H9 (cell line): ENCODE measurements around the gene MYB. TPM values are rescaled to one million over a fixed set of nuclear protein-coding genes. Genes with fewer than 3 reads are reported as not detected.

Experiments
- DNase-seq: peaks from one replicate; pipeline ENCODE4 v3.0.0-alpha.2; 2017
- H2AFZ ChIP-seq: one replicate; pipeline ENCODE4 v1.6.1; 2013; ENCODE audit warnings: mild to moderate bottlenecking, low read length, control low read depth, moderate library complexity
- H2AK5ac ChIP-seq: 2 replicates; pipeline ENCODE4 v1.6.1; 2013; ENCODE audit warnings: low read length, control low read depth, mixed read lengths; ENCODE audit not compliant: insufficient read length
- H2BK120ac ChIP-seq: one replicate; pipeline ENCODE4 v1.6.1; 2013; ENCODE audit warnings: low read depth, mild to moderate bottlenecking, low read length, control low read depth, inconsistent platforms; ENCODE audit not compliant: poor library complexity, severe bottlenecking
- H2BK12ac ChIP-seq: 2 replicates; pipeline ENCODE4 v1.6.1; 2013; ENCODE audit warnings: low read length, control low read depth, mixed read lengths, low read depth; ENCODE audit not compliant: insufficient read length
- H2BK15ac ChIP-seq: 2 replicates; pipeline ENCODE4 v1.6.1; 2013; ENCODE audit warnings: low read depth, low read length, control low read depth
- H2BK20ac ChIP-seq: one replicate; pipeline ENCODE4 v1.6.1; 2013; ENCODE audit warnings: low read depth, mild to moderate bottlenecking, low read length, control low read depth, inconsistent platforms; ENCODE audit not compliant: poor library complexity, severe bottlenecking
- H2BK5ac ChIP-seq: 2 replicates; pipeline ENCODE4 v1.6.1; 2013; ENCODE audit warnings: low read length, control low read depth, mixed read lengths; ENCODE audit not compliant: insufficient read length
- H3K14ac ChIP-seq: 2 replicates; pipeline ENCODE4 v1.6.1; 2013; ENCODE audit warnings: low read length, control low read depth; ENCODE audit not compliant: insufficient read depth
- H3K18ac ChIP-seq: 2 replicates; pipeline ENCODE4 v1.6.1; 2013; ENCODE audit warnings: low read depth, mild to moderate bottlenecking, mixed read lengths, low read length, control low read depth; ENCODE audit not compliant: insufficient read length
- H3K23ac ChIP-seq: 2 replicates; pipeline ENCODE4 v1.6.1; 2013; ENCODE audit warnings: low read length, control low read depth, mixed read lengths, low read depth; ENCODE audit not compliant: insufficient read length
- H3K23me2 ChIP-seq: 2 replicates; pipeline ENCODE4 v1.6.1; 2013; ENCODE audit warnings: low read depth, mild to moderate bottlenecking, mixed read lengths, low read length, control low read depth; ENCODE audit not compliant: insufficient read length, poor library complexity, severe bottlenecking
- H3K27ac ChIP-seq: 2 replicates; pipeline ENCODE4 v1.5.1; 2013; ENCODE audit warnings: low read length, control low read depth, mixed read lengths, low read depth; ENCODE audit not compliant: insufficient read length
- H3K27me3 ChIP-seq: 2 replicates; pipeline ENCODE4 v1.6.1; 2013; ENCODE audit warnings: low read length, control low read depth, inconsistent platforms; ENCODE audit not compliant: insufficient read depth
- H3K4ac ChIP-seq: 2 replicates; pipeline ENCODE4 v1.6.1; 2013; ENCODE audit warnings: low read depth, mild to moderate bottlenecking, control low read depth, inconsistent platforms, low read length, moderate library complexity
- H3K4me1 ChIP-seq: 2 replicates; pipeline ENCODE4 v1.6.1; 2013; ENCODE audit warnings: low read length, control low read depth, inconsistent platforms; ENCODE audit not compliant: insufficient read depth
- H3K4me2 ChIP-seq: 2 replicates; pipeline ENCODE4 v1.6.1; 2013; ENCODE audit warnings: low read length, control low read depth, mixed read lengths; ENCODE audit not compliant: insufficient read length, insufficient read depth
- H3K56ac ChIP-seq: 2 replicates; pipeline ENCODE4 v1.6.1; 2013; ENCODE audit warnings: low read depth, mild to moderate bottlenecking, mixed read lengths, low read length, control low read depth; ENCODE audit not compliant: insufficient read length
- H3K79me1 ChIP-seq: 2 replicates; pipeline ENCODE4 v1.6.1; 2013; ENCODE audit warnings: low read depth, mild to moderate bottlenecking, moderate library complexity, low read length, control low read depth, inconsistent platforms; ENCODE audit not compliant: insufficient read depth, poor library complexity, severe bottlenecking
- H3K79me2 ChIP-seq: 2 replicates; pipeline ENCODE4 v1.6.1; 2013; ENCODE audit warnings: low read length, control low read depth, inconsistent platforms; ENCODE audit not compliant: insufficient read depth
- H3K9ac ChIP-seq: 2 replicates; pipeline ENCODE4 v1.6.1; 2013; ENCODE audit warnings: low read length, control low read depth, mixed read lengths; ENCODE audit not compliant: insufficient read length; ENCODE audit errors: extremely low read depth
- H3K9me3 ChIP-seq: one replicate; pipeline ENCODE4 v1.6.1; 2013; ENCODE audit warnings: low read depth, low read length, inconsistent platforms; ENCODE audit not compliant: control insufficient read depth
- H3T11ph ChIP-seq: one replicate; pipeline ENCODE4 v1.6.1; 2013; ENCODE audit warnings: mild to moderate bottlenecking, low read length, control low read depth, inconsistent platforms
- H4K20me1 ChIP-seq: one replicate; pipeline ENCODE4 v1.6.1; 2013; ENCODE audit not compliant: control insufficient read depth, insufficient read length, insufficient read depth
- H4K5ac ChIP-seq: 2 replicates; pipeline ENCODE4 v1.6.1; 2013; ENCODE audit warnings: low read depth, mild to moderate bottlenecking, mixed read lengths, low read length, control low read depth; ENCODE audit not compliant: insufficient read length
- H4K8ac ChIP-seq: replicated peaks from 2 replicates; pipeline ENCODE4 v1.6.1; 2013; ENCODE audit warnings: low read length, control low read depth, mixed read lengths, low read depth; ENCODE audit not compliant: insufficient read length
- H4K91ac ChIP-seq: 2 replicates; pipeline ENCODE4 v1.6.1; 2013; ENCODE audit warnings: low read depth, mild to moderate bottlenecking, moderate library complexity, mixed read lengths, low read length, control low read depth; ENCODE audit not compliant: insufficient read length
- H3K27ac Mint-ChIP-seq, 3 experiments: 2 replicates in 2 of 3; 3 replicates in 1 of 3; pipeline ENCODE4 v1.8.0; 2020 to 2021; ENCODE audit warnings: mixed read lengths in 3 of 3, mild to moderate bottlenecking in 1 of 3, moderate library complexity in 1 of 3
- H3K27me3 Mint-ChIP-seq: 2 replicates; pipeline ENCODE4 v1.8.0; 2021; ENCODE audit warnings: low read depth, mild to moderate bottlenecking, moderate library complexity, mixed read lengths
- H3K36me3 Mint-ChIP-seq, 3 experiments: 2 replicates in 2 of 3; 3 replicates in 1 of 3; pipeline ENCODE4 v1.8.0; 2020 to 2021; ENCODE audit warnings: low read depth in 3 of 3, mixed read lengths in 3 of 3; ENCODE audit not compliant: insufficient read depth in 1 of 3
- H3K4me1 Mint-ChIP-seq, 2 experiments: 2 replicates each; pipeline ENCODE4 v1.8.0; 2020; ENCODE audit warnings: mixed read lengths in 2 of 2
- H3K4me3 Mint-ChIP-seq, 2 experiments: 2 replicates in 1 of 2; 3 replicates in 1 of 2; pipeline ENCODE4 v1.8.0; 2020 to 2021; ENCODE audit warnings: mild to moderate bottlenecking in 2 of 2, mixed read lengths in 2 of 2, moderate library complexity in 1 of 2
- H3K9me3 Mint-ChIP-seq, 2 experiments: 2 replicates in 1 of 2; 3 replicates in 1 of 2; pipeline ENCODE4 v1.8.0; 2020; ENCODE audit warnings: mild to moderate bottlenecking in 2 of 2, mixed read lengths in 2 of 2, moderate library complexity in 1 of 2
- WGBS: extraction: QIAGEN DNeasy Blood & Tissue Kit; methylation state at CpG from one replicate; pipeline ENCODE4 v1.1.7; 2013; ENCODE audit warnings: missing lambda C conversion rate, low lambda C conversion rate, mixed read lengths; ENCODE audit not compliant: insufficient read length; ENCODE audit errors: extremely low coverage; 5-methylcytosine and 5-hydroxymethylcytosine counted together
- total RNA-seq: library from RNA; stranded (reverse); gene quantifications from 2 replicates; pipeline ENCODE4 v1.2.1, GENCODE V29; 2021
- TF ChIP-seq, protein P1 (sequence below): fragments of 200-600 bp; sonication (generic); conservative IDR thresholded peaks from 3 replicates; pipeline ENCODE4 v1.8.0; 2021; ENCODE audit warnings: antibody characterized with exemption, mild to moderate bottlenecking

The MYB gene
- total RNA-seq, 1 experiment from 2014 or later, result 5.8 TPM

DNA sequence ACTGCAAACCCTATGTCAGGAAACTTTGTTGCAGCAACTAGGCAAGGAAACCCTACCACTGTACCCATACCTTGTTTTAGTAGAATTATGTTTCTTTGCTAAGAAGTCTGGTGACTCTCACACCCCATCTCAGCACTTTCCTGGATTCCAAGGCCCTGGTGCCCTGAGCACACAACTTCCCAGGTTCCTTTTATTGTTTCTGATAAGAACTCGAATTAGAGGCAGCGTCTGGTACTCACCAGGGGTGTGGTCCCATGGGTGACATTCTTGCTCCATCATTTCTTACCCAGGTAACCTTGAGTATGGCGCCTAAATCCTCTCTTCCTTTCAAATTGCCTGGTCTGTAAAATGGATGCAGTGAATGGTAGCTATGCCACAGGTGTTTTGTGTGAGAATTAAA lies 34.1 kb downstream of the MYB start:
- no peak overlapping the region for H3T11ph ChIP-seq
- H3K27me3 Mint-ChIP-seq, result no peaks in the 10 kb centered on the region
- no peak overlapping the region for H3K4me3 Mint-ChIP-seq
- H3K27ac Mint-ChIP-seq, result no peak overlapping the region; a peak in 2 of 7 replicates
- no CpG with 5 or more reads among the region's 3 CpGs for WGBS
- no peak overlapping the region for H3K9ac ChIP-seq
- H2BK12ac ChIP-seq, result no peak overlapping the region
- no peak overlapping the region for H2BK15ac ChIP-seq
- no peaks in the 10 kb centered on the region for H3K79me1 ChIP-seq
- H3K4ac ChIP-seq, result no peak overlapping the region
- H3K56ac ChIP-seq, result no peak overlapping the region
- H3K23ac ChIP-seq, result no peak overlapping the region
- no peak overlapping the region for H2AFZ ChIP-seq
- no peak overlapping the region for H3K14ac ChIP-seq
- no peak overlapping the region for H4K5ac ChIP-seq
- H3K4me1 ChIP-seq, result no peaks in the 10 kb centered on the region
- H3K18ac ChIP-seq, result no peak overlapping the region
- no peak overlapping the region for H2AK5ac ChIP-seq
- no peak overlapping the region for H2BK120ac ChIP-seq
- no peak overlapping the region for H3K4me2 ChIP-seq
- peaks cover 0 to 35% (median 19%) of the 10 kb centered on the region in 3 experiments; a peak in 4 of 7 replicates for H3K36me3 Mint-ChIP-seq
- no peak overlapping the region for H3K27ac ChIP-seq
- DNase-seq, result no peak
- no peak overlapping the region for H4K91ac ChIP-seq
- no peaks in the 10 kb centered on the region for H3K9me3 Mint-ChIP-seq
- no peak overlapping the region for H2BK20ac ChIP-seq
- H3K23me2 ChIP-seq, result no peaks in the 10 kb centered on the region
- H4K8ac ChIP-seq, result no peak overlapping the region
- no peaks in the 10 kb centered on the region for H3K27me3 ChIP-seq
- H2BK5ac ChIP-seq, result no peak overlapping the region
- H3K4me1 Mint-ChIP-seq, result peaks cover 8 to 17% of the 10 kb centered on the region in 2 experiments
- TF ChIP-seq, protein P1, sequence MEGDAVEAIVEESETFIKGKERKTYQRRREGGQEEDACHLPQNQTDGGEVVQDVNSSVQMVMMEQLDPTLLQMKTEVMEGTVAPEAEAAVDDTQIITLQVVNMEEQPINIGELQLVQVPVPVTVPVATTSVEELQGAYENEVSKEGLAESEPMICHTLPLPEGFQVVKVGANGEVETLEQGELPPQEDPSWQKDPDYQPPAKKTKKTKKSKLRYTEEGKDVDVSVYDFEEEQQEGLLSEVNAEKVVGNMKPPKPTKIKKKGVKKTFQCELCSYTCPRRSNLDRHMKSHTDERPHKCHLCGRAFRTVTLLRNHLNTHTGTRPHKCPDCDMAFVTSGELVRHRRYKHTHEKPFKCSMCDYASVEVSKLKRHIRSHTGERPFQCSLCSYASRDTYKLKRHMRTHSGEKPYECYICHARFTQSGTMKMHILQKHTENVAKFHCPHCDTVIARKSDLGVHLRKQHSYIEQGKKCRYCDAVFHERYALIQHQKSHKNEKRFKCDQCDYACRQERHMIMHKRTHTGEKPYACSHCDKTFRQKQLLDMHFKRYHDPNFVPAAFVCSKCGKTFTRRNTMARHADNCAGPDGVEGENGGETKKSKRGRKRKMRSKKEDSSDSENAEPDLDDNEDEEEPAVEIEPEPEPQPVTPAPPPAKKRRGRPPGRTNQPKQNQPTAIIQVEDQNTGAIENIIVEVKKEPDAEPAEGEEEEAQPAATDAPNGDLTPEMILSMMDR, result no peak
- no peaks in the 10 kb centered on the region for H3K9me3 ChIP-seq
- no peaks in the 10 kb centered on the region for H3K79me2 ChIP-seq
- no peaks in the 10 kb centered on the region for H4K20me1 ChIP-seq
